Forelimb muscle (tissue), 1 donor: ENCODE measurements around the gene CST7. TPM values are rescaled to one million over a fixed set of nuclear protein-coding genes. Genes with fewer than 3 reads are reported as not detected.

Experiments used
- DNase-seq: peaks from one replicate; pipeline ENCODE4 v3.0.0-alpha.2; 2013; ENCODE audit warnings: low read depth
- polyA plus RNA-seq: library from polyadenylated mRNA; unstranded; fragments of 120-200 nt; gene quantifications from one replicate; pipeline ENCODE4 v1.2.1, GENCODE V29; 2013; ENCODE audit not compliant: insufficient read length

The CST7 gene
- polyA plus RNA-seq, 1 donor: 0.70 TPM

- DNase-seq: no peak
Measured at GRCh38 chr20:25003002-25003401, 53.9 kb downstream of the CST7 start.

GRCh38 chr20:25005220-25005619 is 56.2 kb downstream of the CST7 start:
- DNase-seq: no peak

- no peak for DNase-seq
Measured at GRCh38 chr20:25005661-25006060, 56.6 kb downstream of the CST7 start.

GRCh38 chr20:25006431-25007167 is 57.5 kb downstream of the CST7 start:
- no peak for DNase-seq

- DNase-seq: no peak
Measured at GRCh38 chr20:25007491-25008305, 58.6 kb downstream of the CST7 start.

- no peak for DNase-seq
Measured at GRCh38 chr20:25008388-25009217, 59.5 kb downstream of the CST7 start.

Other genes starting within 250 kb of the CST7 start
- 44.1 TPM for gene APMAP, start 43.5 kb downstream of the CST7 start, polyA plus RNA-seq
- 16.5 TPM for gene ACSS1, start 108.9 kb downstream of the CST7 start, polyA plus RNA-seq
- gene VSX1, start 132.9 kb downstream of the CST7 start, polyA plus RNA-seq: not detected
- gene ENTPD6, start 246.4 kb downstream of the CST7 start, polyA plus RNA-seq: 36.0 TPM